HFFc6 (cell line): ENCODE data around the gene TTLL13. TPM values are rescaled to one million over a fixed set of nuclear protein-coding genes. Genes with fewer than 3 reads are reported as not detected.
"Not testable (repeated sequence)": the region's sequence is repeated elsewhere in the genome, so short reads cannot be mapped to it uniquely, and the experiment has no call there.

Source experiments
- DNase-seq: peaks from one replicate; pipeline ENCODE4 v3.0.0-alpha.2; 2018
- H3K27ac Mint-ChIP-seq: 2 replicates; pipeline ENCODE4 v1.8.0; 2020; ENCODE audit warnings: mild to moderate bottlenecking, mixed read lengths
- H3K27me3 Mint-ChIP-seq: 2 replicates; pipeline ENCODE4 v1.8.0; 2021; ENCODE audit warnings: mild to moderate bottlenecking, moderate library complexity, mixed read lengths; ENCODE audit not compliant: insufficient read depth
- H3K36me3 Mint-ChIP-seq: 2 replicates; pipeline ENCODE4 v1.8.0; 2021; ENCODE audit warnings: low read depth, mixed read lengths
- H3K4me1 Mint-ChIP-seq: 2 replicates; pipeline ENCODE4 v1.8.0; 2020; ENCODE audit warnings: low read depth, mixed read lengths
- H3K4me3 Mint-ChIP-seq: 2 replicates; pipeline ENCODE4 v1.8.0; 2020; ENCODE audit warnings: mild to moderate bottlenecking, moderate library complexity, mixed read lengths
- H3K9me3 Mint-ChIP-seq: 2 replicates; pipeline ENCODE4 v1.8.0; 2020; ENCODE audit warnings: mild to moderate bottlenecking, mixed read lengths
- total RNA-seq, 6 experiments: library from RNA; stranded (reverse); fragmentation: NEBNext Ultra II Directional; extraction: Animal tissue kit (Norgen Biotek cat#: 25700); gene quantifications; 2 replicates in 1 of 6; 3 replicates in 5 of 6; pipeline ENCODE4 v1.2.3, GENCODE V29; 2021
- TF ChIP-seq, protein P1 (sequence below): fragments of 200-600 bp; sonication (generic); IDR thresholded peaks from 2 replicates; pipeline ENCODE4 v1.5.0; 2021; ENCODE audit warnings: antibody characterized with exemption, mild to moderate bottlenecking

TTLL13 gene
- total RNA-seq, 6 experiments from 2014 or later: 0.07 to 0.14 TPM; not detected in 4

DNA sequence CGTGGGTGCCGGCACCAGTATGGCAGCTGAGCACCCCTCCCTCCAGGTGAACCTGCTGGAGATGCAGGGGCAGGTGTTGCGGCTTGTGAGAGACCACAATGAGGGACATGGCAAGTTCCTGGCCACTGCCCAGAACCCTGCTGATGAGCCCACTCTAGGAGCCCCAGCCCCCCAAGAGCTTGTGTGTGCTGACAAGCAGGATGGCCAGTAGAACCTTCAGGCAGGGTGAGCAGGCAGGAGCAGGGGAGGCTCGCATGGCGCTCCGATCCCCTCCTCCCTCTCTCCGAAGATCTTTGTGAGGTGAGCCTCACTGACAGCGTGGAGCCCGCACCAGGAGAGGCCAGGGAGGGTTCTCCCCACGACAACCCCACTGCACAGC is 45.9 kb downstream of the TTLL13 start:
- H3K4me1 Mint-ChIP-seq: no peaks in the 10 kb centered on the region
- no peak overlapping the region for H3K27ac Mint-ChIP-seq
- H3K4me3 Mint-ChIP-seq: no peak overlapping the region
- TF ChIP-seq, protein P1, sequence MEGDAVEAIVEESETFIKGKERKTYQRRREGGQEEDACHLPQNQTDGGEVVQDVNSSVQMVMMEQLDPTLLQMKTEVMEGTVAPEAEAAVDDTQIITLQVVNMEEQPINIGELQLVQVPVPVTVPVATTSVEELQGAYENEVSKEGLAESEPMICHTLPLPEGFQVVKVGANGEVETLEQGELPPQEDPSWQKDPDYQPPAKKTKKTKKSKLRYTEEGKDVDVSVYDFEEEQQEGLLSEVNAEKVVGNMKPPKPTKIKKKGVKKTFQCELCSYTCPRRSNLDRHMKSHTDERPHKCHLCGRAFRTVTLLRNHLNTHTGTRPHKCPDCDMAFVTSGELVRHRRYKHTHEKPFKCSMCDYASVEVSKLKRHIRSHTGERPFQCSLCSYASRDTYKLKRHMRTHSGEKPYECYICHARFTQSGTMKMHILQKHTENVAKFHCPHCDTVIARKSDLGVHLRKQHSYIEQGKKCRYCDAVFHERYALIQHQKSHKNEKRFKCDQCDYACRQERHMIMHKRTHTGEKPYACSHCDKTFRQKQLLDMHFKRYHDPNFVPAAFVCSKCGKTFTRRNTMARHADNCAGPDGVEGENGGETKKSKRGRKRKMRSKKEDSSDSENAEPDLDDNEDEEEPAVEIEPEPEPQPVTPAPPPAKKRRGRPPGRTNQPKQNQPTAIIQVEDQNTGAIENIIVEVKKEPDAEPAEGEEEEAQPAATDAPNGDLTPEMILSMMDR: no peak
- H3K27me3 Mint-ChIP-seq: peaks cover 7% of the 10 kb centered on the region; the same call in 1 of the 2 replicates
- no peak for DNase-seq
- H3K9me3 Mint-ChIP-seq: no peaks in the 10 kb centered on the region
- H3K36me3 Mint-ChIP-seq: no peaks in the 10 kb centered on the region

DNA sequence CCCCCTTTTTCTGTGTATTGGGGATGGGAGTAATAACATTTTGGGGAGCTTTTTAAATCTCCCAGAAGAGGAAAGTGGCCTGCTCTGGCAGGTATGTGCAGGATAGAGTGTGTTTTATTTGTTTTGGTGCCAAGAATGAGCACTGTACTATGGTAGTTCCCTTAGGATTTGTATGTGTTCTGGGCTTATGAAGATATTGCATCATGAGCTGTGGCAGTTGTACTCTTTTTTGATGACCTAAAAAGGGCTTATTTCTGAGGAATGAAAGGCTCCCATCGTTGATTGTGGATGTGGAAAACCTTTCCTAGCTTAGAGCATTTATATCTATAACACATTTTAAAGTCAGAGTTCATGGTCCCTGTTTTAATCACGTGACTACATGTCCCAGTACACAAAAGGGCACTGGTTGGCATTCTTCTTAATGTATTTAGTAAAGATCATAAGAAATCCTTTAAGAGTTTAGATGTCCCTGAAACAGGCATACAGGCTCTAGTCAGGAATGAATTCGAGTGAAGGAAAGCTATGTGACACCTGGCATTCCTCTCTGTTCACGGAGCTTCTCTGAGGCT is 47.0 kb downstream of the TTLL13 start:
- H3K4me1 Mint-ChIP-seq, H3K4me3 Mint-ChIP-seq, DNase-seq, H3K36me3 Mint-ChIP-seq, H3K9me3 Mint-ChIP-seq, H3K27me3 Mint-ChIP-seq, H3K27ac Mint-ChIP-seq: not testable (repeated sequence)

DNA sequence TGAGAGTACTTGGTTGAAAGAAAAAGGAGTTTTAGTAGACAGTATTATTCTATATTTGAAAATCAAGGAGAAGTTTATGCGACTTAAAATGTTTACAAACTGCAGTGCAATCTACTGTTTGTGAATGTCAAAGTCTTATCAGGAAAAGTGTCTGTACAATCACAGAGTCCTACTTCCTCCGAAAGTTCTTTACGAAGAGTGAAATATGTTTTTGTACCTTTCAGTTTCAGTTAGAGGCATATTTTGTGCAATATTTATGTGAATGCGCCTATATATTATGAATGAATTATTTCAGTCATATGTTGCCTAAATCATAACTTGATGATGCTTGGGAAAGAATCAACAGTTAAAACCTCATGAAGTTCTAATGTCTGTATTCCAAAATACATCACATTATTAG is 47.7 kb downstream of the TTLL13 start:
- Mint-ChIP-seq H3K9me3 (no peaks in the 10 kb centered on the region), H3K4me3 (no peak overlapping the region), H3K27ac (no peak overlapping the region), H3K36me3 (no peaks in the 10 kb centered on the region), H3K27me3 (peaks cover 7% of the 10 kb centered on the region), H3K4me1 (peaks cover 12% of the 10 kb centered on the region; the same call in 1 of the 2 replicates)
- TF ChIP-seq, protein P1: no peak
- no peak for DNase-seq

DNA sequence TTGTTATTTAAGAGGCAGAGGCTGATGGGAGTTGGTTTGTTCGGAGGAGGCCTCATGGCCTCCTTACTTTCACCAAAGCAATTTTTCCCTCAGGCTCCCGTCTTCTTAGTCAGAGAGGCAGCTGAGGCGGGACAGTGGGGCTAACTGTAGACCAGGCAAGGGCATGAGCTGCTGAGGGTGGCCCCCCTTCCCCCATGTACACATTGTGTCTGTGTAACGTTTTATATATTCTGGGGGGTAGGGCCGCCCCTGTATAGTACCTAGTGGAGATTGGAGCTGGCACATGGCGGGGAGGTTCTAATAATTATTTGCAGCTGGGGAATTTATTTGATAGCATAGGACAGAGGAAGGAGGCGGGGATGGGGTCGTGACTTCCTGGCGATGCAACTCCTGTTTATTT is 51.2 kb downstream of the TTLL13 start:
- no peaks in the 10 kb centered on the region for H3K9me3 Mint-ChIP-seq
- no peaks in the 10 kb centered on the region for H3K36me3 Mint-ChIP-seq

DNA sequence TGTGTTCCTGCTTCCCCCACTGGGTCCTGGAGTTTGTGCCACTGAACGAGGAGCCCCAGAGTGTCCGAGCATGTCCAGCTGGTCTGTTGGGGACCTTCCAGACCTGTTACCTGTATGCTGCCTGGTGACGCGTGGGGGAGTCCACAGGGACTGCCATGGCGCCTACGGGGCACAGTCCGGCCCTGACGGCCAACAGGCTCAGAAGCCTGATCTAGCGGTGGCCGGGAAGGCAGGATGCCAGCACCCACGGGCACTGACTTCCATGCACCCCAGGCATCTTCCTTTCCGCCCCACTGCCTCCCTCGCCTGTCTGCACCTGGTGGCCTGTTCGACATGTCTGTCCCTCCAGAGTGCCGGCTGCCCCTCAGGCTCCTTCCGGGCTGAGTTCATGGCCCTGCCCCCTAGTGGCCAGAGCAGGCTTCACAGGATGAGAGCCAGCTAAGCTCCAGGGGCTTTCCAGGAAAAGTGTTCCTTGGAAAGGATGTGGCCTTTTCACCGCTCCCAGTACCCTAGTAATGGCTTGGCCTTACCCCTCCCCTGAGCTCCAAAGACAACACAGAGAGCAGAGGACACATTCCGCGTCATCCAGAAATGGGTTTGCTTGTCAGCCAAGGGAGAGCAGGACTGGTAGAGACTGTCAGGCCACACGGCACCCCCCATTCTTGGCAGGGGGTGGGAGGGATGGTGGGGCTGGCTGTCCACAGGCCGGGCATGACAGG is 51.8 kb downstream of the TTLL13 start:
- Mint-ChIP-seq H3K27me3 (no peaks in the 10 kb centered on the region; the same call in 1 of the 2 replicates), H3K9me3 (no peaks in the 10 kb centered on the region), H3K27ac (no peak overlapping the region), H3K4me1 (peaks cover 16% of the 10 kb centered on the region), H3K36me3 (no peaks in the 10 kb centered on the region), H3K4me3 (no peak overlapping the region)
- DNase-seq: peak; percentile 10
- TF ChIP-seq, protein P1: peak; percentile 92

More for the DNA sequence above, 51.2 kb downstream of the TTLL13 start:
- no peak overlapping the region for H3K4me3 Mint-ChIP-seq
- peaks cover under 1% of the 10 kb centered on the region for H3K27me3 Mint-ChIP-seq
- no peak overlapping the region for H3K27ac Mint-ChIP-seq
- H3K4me1 Mint-ChIP-seq: peaks cover 14% of the 10 kb centered on the region; the same call in 1 of the 2 replicates
- TF ChIP-seq, protein P1: no peak
- no peak for DNase-seq

DNA sequence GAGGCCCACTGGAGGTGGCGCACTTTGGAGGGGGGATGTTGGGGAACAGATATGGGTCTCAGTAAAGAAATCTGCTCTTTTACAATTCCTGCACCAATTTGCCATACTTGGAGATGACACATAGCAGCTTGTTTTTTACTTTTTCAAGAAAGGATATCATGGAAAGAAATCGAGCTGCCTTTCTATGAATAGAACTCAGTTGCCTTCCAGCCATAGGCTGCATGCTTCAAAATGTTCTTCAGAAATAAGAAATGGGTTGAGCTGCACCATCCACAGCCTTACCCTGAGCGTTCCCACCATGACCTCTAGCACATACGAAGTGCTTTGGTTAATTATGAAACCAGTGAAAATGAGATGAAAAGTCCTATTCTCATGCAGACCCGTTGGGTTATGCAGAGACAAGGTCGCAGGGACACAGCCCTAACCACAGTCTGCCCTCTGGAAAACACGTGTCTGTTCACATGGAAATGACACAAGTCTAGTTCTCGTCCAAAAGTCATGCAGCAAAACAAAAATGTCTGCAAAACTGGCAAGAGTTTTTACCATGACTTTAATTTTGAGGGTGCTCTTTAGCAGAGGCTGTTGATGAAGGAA is 52.4 kb downstream of the TTLL13 start:
- Mint-ChIP-seq H3K4me1 (peaks cover 20% of the 10 kb centered on the region), H3K9me3 (no peaks in the 10 kb centered on the region), H3K4me3 (no peak overlapping the region), H3K27me3 (no peaks in the 10 kb centered on the region; the same call in 1 of the 2 replicates), H3K27ac (no peak overlapping the region), H3K36me3 (no peaks in the 10 kb centered on the region)
- no peak for DNase-seq
- TF ChIP-seq, protein P1: no peak

DNA sequence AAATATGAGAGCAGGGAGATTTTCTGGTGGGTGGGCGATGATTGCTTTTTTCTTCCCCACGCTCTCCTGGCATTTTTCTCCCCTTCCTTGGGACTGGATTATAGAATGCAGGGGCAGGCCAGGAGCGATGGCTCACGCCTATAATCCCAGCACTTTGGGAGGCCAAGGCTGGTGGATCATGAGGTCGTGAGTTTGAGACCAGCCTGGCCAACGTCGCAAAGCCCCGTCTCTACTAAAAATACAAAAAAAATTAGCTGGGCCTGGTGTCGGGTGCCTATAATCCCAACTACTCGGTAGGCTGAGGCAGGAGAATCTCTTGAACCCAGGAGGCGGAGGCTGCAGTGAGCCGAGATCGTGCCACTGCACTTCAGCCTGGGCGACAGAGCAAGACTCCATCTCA is 56.0 kb downstream of the TTLL13 start:
- not testable (repeated sequence) for DNase-seq, H3K9me3 Mint-ChIP-seq, H3K27me3 Mint-ChIP-seq, H3K27ac Mint-ChIP-seq, H3K36me3 Mint-ChIP-seq, H3K4me3 Mint-ChIP-seq
- peaks cover 20% of the 10 kb centered on the region for H3K4me1 Mint-ChIP-seq
